Measurements from ENCODE around the gene CRHR1.

Gene CRHR1

DNA sequence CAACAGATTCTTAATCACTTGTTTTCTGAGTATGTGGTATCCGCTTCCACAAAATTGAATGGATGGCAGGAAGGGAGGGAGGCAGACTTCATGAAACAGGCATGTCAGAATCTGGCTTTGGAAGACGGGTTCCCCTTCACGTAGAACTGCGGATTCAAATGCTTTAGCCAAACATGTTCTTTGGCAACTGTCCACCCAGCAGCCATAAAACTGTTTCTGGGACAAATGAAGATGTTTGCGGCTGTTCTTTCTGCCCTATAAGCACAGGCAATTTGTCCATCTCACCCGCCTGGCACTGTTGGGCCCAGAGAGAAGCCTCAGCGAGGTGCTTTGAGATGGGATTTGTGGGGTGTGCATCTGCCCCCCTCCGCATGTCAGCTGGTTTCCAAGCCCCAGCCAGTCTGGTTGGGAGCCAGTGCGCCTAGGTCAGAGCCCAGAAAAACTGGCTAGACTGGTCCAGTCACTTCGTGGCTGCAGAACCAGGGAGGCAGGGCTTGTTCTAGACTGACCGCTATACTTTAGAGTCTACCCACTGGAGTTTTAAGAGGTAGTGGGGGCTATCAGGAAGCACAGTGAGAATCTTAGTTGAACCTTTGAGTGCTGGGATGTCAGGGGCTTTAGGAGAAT lies 6.3 kb downstream of the CRHR1 start:
- DNase-seq = no peak

- DNase-seq = no peak
Measured at GRCh38 chr17:45791041-45791582, 7.0 kb downstream of the CRHR1 start.

DNA sequence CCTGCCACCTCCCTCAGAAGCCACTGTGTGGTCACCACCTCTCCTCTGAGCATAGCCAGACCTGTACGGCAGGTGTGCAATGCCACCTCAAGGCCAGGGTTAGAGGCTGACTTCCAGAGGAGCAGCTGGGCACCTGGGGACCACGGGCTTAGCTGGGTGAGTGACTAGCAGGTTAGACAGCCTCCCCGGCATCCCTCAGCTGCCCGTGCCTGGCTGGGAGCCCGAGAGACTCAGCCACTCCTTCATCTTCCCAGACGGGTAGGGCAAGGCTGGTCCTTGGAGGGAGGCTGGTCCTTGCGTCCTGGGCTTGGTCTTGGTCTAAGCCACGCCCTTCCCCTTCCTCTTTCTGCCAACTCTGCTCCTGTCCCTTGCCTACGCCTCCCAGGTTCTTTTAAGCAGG lies 7.8 kb downstream of the CRHR1 start:
- DNase-seq = no peak

GRCh38 chr17:45792437-45792836 lies 8.3 kb downstream of the CRHR1 start:
- DNase-seq = no peak

DNA sequence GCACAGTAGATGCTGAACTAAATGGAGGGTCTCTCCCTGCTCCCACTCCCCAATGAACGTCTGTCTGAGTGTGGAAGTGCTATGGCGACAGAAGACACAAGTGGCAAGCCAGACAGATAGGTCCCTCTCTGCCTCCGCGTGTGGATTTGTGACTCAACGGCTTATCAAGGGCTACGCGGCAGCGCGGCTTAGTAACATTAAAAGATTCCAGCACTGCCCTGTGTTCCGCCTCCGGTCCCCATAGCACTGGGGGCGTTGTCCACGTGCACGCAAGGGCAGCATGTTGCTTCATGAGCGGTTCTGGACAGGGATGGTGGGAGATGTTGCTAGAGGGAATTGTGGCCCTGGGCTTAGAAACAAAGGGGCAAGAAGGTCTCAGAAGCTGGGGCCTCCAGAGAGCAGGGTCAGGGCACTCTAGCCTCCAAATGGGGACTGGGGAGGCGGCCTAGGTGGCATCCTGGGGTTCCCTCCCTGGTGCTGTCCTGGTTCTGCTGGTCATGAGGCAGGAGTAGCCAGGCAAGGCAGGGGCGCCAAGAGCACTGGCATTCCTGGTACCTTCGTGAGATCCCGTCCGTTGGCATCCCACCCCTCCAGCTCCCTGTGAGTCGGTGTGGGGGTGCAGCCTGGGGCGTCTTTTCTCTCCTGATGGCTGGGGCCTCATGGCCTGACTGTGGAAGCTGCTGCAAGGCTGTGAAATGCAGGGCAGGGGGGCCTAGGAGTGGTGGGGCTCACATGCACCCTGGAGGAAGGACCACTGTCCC lies 9.1 kb downstream of the CRHR1 start:
- DNase-seq = no peak

DNA sequence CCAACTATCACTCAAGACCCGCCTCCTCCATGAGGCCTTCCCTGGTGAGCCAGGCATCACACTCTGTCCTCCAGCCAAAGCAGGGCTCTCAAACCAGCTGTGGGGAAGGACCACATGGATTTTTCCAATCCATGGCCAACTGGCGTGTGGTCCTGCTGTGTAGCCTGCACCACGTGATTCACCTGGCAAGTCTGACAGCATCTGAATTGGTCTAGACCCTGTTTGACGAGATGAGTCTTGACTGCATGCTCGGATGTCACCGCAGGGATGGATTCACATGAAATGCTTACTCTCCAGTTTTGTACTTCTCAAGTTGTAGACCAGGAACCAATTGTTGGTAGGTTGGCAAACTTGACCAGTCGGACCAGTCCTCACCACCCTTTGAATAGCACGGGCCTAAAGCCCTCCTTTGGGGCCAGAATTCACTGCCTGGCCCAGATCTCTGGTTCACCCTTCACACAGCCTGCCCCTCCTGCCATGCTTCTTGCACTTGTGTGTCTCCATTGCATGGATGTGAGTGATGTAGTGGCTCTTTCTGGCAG lies 9.9 kb downstream of the CRHR1 start:
- no peak for DNase-seq

DNA sequence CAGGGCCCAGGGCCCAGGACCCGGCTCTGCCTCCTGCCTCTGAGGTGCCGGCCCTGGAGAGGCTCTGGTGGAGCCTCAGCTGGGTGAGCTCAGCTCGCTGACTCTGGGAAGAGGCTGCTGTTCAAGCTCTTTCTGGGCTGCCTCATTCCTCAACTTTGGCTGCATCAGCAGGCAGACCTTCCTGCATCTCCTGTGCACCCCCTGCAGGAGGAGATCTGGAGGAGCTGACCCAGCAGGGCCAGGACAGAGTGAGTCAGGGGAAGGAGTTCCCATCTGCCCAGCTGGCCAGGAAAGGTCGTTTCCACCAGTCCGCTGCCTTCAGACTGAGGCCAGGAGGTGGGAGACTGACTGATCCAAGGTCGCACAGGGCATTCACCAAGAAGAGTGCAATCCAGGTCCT lies 10.7 kb downstream of the CRHR1 start:
- no peak for DNase-seq

- DNase-seq = no peak
Measured at GRCh38 chr17:45800816-45801215, 16.7 kb downstream of the CRHR1 start.

DNA sequence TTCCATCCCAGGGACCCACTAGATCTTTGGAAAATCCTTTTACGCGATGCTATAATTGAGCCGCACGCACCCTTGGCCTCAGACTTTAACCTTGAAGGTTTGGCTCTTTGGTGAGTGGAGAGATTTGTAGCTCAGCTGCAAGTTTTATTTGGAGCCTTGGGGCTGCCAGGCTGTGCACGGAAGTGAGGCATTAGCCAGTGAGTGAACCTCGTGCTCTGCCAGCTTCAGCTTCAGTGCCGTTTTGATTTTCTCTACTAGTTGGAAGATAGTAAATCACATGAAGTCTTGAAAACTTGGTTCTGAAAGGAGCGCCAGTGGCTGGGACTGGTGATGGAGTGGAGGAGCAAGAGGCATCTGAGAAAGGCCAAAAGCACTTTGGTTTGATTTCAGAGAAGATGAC lies 17.3 kb downstream of the CRHR1 start:
- no peak for DNase-seq

DNA sequence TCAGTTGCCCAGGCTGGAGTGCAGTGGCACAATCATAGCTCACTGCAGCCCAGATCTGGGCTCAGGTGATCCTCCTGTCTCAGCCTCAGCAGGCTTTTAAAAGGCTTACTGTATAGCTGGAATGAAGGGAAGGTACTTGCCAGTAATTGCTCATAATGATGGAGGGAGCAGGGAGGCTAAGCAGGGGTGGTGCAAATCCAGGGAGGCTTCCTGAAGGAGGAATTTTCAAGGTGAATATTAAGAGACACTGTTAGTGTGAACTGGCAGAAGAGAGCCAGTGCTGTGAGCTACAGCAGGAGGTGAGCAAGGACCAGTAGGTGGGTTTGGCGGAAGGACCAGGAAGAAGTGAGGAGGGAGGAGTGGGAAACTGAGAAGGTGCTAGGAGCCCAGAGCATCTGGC lies 24.7 kb downstream of the CRHR1 start:
- DNase-seq = no peak

GRCh38 chr17:45809499-45809898 lies 25.4 kb downstream of the CRHR1 start:
- no peak for DNase-seq

GRCh38 chr17:45812102-45812501 lies 28.0 kb downstream of the CRHR1 start:
- no peak for DNase-seq

- no peak for DNase-seq
Measured at GRCh38 chr17:45813048-45813725, 29.1 kb downstream of the CRHR1 start.

DNA sequence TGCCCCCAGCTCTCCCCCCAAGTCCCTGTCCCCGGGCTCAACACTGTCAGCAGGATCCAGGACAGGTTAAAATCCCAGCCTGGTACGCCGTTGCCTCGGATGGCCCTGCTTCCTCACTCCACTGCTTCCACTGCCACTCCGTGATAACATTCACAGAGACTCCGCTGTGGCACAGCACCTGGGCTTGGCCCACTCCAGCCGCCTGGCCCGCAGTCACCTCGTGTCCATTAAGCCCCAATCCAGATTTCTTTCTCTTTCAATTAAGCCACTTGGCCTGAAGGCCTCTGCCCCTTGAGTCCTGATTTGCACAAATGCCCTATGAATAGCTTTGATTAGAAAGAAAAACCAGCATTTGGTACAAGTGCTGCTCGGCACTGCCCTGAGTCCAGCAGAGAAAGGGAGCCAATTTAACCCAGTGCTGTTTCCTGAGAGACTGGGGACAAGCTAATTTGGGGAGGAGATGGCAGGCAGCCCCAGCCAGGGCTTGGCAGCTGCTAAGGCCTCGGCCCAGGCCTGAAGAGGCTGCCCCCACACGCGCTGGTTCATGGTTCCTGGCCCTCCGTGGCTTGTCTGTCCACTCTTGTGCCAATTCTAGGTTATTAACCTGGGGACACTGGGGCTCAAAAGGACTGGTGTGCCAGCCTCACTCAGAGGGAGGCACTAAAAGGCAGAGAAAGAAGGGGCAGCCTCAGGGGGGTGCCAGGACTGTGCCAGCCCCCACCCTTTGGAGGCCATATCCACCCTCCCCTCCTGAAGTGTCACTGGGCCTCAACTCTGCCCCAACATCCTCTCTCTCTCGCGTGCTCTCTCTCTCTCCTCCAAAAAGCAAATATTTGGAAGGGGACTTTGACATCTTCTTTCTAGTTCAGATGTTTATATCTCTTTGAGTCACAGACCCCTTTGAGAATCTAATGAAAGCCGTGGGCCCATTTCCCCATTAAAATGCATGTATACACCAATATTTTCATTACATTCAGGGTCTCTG lies 30.8 kb downstream of the CRHR1 start:
- DNase-seq = no peak

DNA sequence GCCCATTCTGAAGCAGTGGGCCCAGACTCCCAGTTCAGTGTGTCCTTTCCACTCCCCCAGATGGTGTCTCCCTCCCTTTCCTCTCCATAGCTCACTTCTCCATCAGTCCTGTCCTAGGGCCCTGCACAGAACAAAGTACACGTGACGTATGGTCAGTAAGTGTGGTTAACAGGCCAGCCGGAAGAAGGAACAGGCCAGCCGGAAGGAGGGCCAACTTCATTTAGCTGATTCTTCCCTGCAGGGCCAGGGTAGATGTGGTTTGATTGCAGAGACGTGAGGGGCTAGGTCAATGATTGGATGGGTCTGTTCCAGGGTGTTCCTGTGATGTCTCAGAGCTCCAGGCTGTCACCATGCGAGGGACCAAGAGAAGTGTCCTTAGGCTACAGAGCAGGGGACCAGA lies 31.6 kb downstream of the CRHR1 start:
- no peak for DNase-seq

- DNase-seq = no peak
Measured at GRCh38 chr17:45818041-45818440, 33.9 kb downstream of the CRHR1 start.

- no peak for DNase-seq
Measured at GRCh38 chr17:45818699-45819098, 34.6 kb downstream of the CRHR1 start.

DNA sequence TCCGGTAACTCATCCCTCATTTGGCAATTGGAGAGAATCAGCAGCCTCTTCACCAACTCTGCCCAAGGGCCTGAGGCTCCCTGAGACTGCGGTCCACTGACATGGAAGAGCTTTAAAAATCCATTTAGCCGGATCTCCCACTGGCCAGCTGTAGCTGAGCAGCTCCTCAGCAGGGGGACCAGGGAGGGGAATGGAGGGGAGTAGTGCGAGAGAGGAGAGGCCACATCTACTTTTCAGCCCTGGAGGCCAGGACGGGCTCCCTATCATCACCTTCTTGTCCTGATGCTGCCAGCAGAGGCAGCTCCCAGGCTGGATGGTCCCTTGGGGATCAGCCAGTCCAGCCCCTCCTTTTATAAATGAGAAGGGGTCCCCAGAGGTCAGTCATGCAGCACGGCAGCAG lies 35.5 kb downstream of the CRHR1 start:
- no peak for DNase-seq

DNA sequence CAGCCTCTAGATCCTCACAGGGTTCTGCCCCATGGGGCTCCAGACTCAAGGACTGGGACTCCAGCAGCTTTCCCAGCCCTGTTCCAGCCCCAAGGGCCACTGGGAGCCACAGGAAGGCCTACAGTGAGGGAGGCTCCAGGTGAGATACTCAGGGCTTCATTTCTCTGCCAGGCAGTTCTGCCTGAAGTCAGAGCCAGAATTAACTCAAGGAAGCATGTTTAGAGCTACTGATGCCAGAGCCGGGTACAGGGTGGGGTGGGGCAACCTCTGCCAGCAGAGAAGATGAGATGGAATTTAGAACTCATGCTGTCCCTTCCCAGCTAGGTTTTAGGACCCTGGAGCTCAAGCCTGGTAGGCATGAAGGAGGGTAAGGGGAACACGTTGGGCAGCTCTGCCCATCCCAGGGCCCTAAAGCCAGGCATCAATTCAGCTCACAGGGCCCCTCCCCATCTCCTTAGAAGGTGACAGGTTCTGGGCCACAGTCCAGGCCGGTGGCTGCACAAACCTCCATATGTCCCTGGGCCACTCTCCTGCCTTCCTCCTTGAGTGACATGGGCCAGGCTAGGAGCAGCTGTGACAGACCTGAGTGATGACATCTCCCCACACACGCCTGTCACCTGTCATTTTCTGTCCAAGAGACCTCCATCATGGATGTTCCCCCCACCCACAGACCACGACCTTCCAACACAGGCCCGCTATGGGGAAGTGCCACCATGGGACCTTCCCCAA lies 36.1 kb downstream of the CRHR1 start:
- DNase-seq = no peak

GRCh38 chr17:45821147-45821546 lies 37.0 kb downstream of the CRHR1 start:
- DNase-seq = no peak

- DNase-seq = no peak
Measured at GRCh38 chr17:45823598-45823997, 39.5 kb downstream of the CRHR1 start.

GRCh38 chr17:45824475-45824874 lies 40.4 kb downstream of the CRHR1 start:
- no peak for DNase-seq
